Astrocyte (in vitro differentiated cells and primary cell): ENCODE data around the gene SEMA7A. TPM values are rescaled to one million over a fixed set of nuclear protein-coding genes. Genes with fewer than 3 reads are reported as not detected.

ENCODE experiments used
- DNase-seq: peaks from one replicate; pipeline ENCODE4 v3.0.0-alpha.2; 2010; ENCODE audit warnings: low read depth
- FAIRE-seq: peaks from 2 replicates; lab custom pipeline; 2011; peaks lifted over from hg19 to GRCh38; lab: Jason Lieb, UNC
- H2AFZ ChIP-seq: 2 replicates; pipeline ENCODE4 v1.6.0; 2012; ENCODE audit warnings: low read depth, low read length, inconsistent platforms
- H3K27ac ChIP-seq: 2 replicates; pipeline ENCODE4 v1.5.1; 2011; ENCODE audit warnings: low read depth, low read length, inconsistent platforms
- H3K27me3 ChIP-seq: 2 replicates; pipeline ENCODE4 v1.6.0; 2011; ENCODE audit warnings: low read length, inconsistent platforms; ENCODE audit not compliant: insufficient read depth
- H3K36me3 ChIP-seq: 2 replicates; pipeline ENCODE4 v1.5.1; 2011; ENCODE audit warnings: low read length, inconsistent platforms; ENCODE audit not compliant: insufficient read depth
- H3K4me1 ChIP-seq: 2 replicates; pipeline ENCODE4 v1.5.1; 2011; ENCODE audit warnings: low read length, inconsistent platforms; ENCODE audit not compliant: insufficient read depth
- H3K4me2 ChIP-seq: 2 replicates; pipeline ENCODE4 v1.6.0; 2012; ENCODE audit warnings: low read length, inconsistent platforms
- H3K4me3 ChIP-seq: 2 replicates; pipeline ENCODE4 v1.5.1; 2011; ENCODE audit warnings: low read depth, mild to moderate bottlenecking, low read length, inconsistent platforms; ENCODE audit not compliant: insufficient read depth
- H3K79me2 ChIP-seq: 2 replicates; pipeline ENCODE4 v1.6.0; 2012; ENCODE audit warnings: mild to moderate bottlenecking, low read length, inconsistent platforms; ENCODE audit not compliant: insufficient read depth
- H3K9ac ChIP-seq: 2 replicates; pipeline ENCODE4 v1.6.0; 2012; ENCODE audit warnings: mild to moderate bottlenecking, low read length, inconsistent platforms
- H3K9me3 ChIP-seq: 2 replicates; pipeline ENCODE4 v1.5.1; 2012; ENCODE audit warnings: low read depth, mild to moderate bottlenecking, low read length, inconsistent platforms; ENCODE audit not compliant: insufficient read depth
- H4K20me1 ChIP-seq: 2 replicates; pipeline ENCODE4 v1.6.0; 2012; ENCODE audit warnings: low read length, inconsistent platforms; ENCODE audit not compliant: insufficient read depth
- H3K27ac Mint-ChIP-seq: one replicate; pipeline ENCODE4 v1.8.0; 2021; ENCODE audit warnings: mild to moderate bottlenecking, mixed read lengths; ENCODE audit not compliant: unreplicated experiment
- H3K27me3 Mint-ChIP-seq: one replicate; pipeline ENCODE4 v1.8.0; 2021; ENCODE audit warnings: low read depth, mixed read lengths; ENCODE audit not compliant: unreplicated experiment
- H3K36me3 Mint-ChIP-seq: one replicate; pipeline ENCODE4 v1.8.0; 2021; ENCODE audit warnings: low read depth, mixed read lengths; ENCODE audit not compliant: unreplicated experiment
- H3K4me1 Mint-ChIP-seq: one replicate; pipeline ENCODE4 v1.8.0; 2021; ENCODE audit warnings: low read depth, mixed read lengths; ENCODE audit not compliant: unreplicated experiment
- H3K4me3 Mint-ChIP-seq: one replicate; pipeline ENCODE4 v1.8.0; 2021; ENCODE audit warnings: mild to moderate bottlenecking, moderate library complexity, mixed read lengths; ENCODE audit not compliant: unreplicated experiment
- H3K9me3 Mint-ChIP-seq: one replicate; pipeline ENCODE4 v1.8.0; 2021; ENCODE audit warnings: mild to moderate bottlenecking, mixed read lengths; ENCODE audit not compliant: unreplicated experiment
- CTCF ChIP-seq: IDR thresholded peaks from 2 replicates; pipeline ENCODE4 v1.5.1; 2011; ENCODE audit warnings: low read depth, mild to moderate bottlenecking, inconsistent platforms, low read length, moderate library complexity; ENCODE audit not compliant: insufficient read depth
- EZH2 ChIP-seq: IDR thresholded peaks from 2 replicates; pipeline ENCODE4 v1.6.1; 2012; ENCODE audit warnings: mild to moderate bottlenecking, low read length, inconsistent platforms; ENCODE audit not compliant: insufficient read depth
- total RNA-seq: library from RNA; stranded (reverse); gene quantifications from 2 replicates; pipeline ENCODE4 v1.2.1, GENCODE V29; 2021

Gene SEMA7A
- total RNA-seq, 1 donor from 2014 or later, result 26.7 TPM

GRCh38 chr15:74389241-74390048, 44.3 kb downstream of the SEMA7A start:
- Histone ChIP-seq H3K27ac (no peak overlapping the region), H3K79me2 (no peaks in the 10 kb centered on the region), H3K27me3 (no peaks in the 10 kb centered on the region), H3K9ac (no peak overlapping the region), H4K20me1 (no peaks in the 10 kb centered on the region), H3K4me2 (no peak overlapping the region), H2AFZ (no peak overlapping the region), H3K9me3 (no peaks in the 10 kb centered on the region), H3K36me3 (no peaks in the 10 kb centered on the region), H3K4me1 (peaks cover 28% of the 10 kb centered on the region), H3K4me3 (no peak overlapping the region)
- H3K27ac Mint-ChIP-seq, result no peak overlapping the region
- no peaks in the 10 kb centered on the region for H3K36me3 Mint-ChIP-seq
- TF ChIP-seq EZH2 (no peak), CTCF (no peak)
- no peak for FAIRE-seq
- H3K9me3 Mint-ChIP-seq, result peaks cover 3% of the 10 kb centered on the region
- H3K27me3 Mint-ChIP-seq, result peaks cover 19% of the 10 kb centered on the region
- DNase-seq, result no peak
- H3K4me3 Mint-ChIP-seq, result no peak overlapping the region
- H3K4me1 Mint-ChIP-seq, result peaks cover 19% of the 10 kb centered on the region

DNA sequence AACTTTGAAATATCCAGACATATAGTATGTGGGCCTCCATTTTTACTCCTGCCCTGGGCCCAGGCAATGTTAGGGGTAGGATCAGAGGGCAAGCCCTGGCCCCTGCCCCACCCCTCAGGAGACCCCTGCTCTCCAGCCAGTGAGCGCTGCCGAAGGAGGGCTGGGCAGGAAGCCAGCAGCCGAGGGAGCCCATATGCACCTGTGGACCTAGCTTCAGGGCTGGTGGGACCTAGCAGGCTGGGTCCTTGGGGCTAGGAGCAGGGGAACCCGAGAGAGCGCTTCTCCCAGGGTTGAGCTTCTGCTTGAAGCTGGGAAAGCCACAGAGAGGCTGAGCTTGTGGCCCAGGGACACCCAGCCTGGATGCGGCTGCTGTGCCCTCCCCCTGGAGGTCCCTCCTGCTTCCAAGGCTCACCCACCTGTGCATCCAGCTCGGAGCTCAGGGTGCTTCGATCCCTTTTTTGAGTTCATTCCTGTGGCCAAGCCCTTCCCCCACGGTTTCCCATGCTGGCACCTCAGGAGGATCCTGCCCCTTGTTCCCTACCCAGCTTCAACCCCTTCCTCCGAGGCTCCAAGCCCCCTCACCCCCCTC, 45.3 kb downstream of the SEMA7A start:
- Histone ChIP-seq H3K27me3 (no peaks in the 10 kb centered on the region), H2AFZ (no peak overlapping the region), H3K27ac (no peak overlapping the region), H3K79me2 (no peaks in the 10 kb centered on the region), H3K9me3 (no peaks in the 10 kb centered on the region), H3K9ac (no peak overlapping the region), H3K4me1 (peaks cover 38% of the 10 kb centered on the region), H4K20me1 (no peaks in the 10 kb centered on the region), H3K4me3 (no peak overlapping the region), H3K4me2 (no peak overlapping the region), H3K36me3 (no peaks in the 10 kb centered on the region)
- TF ChIP-seq CTCF, result no peak
- TF ChIP-seq EZH2, result no peak
- DNase-seq, result no peak
- no peak for FAIRE-seq
- H3K27ac Mint-ChIP-seq, result no peak overlapping the region
- H3K36me3 Mint-ChIP-seq, result no peaks in the 10 kb centered on the region
- peaks cover 28% of the 10 kb centered on the region for H3K4me1 Mint-ChIP-seq
- peaks cover 13% of the 10 kb centered on the region for H3K27me3 Mint-ChIP-seq
- peaks cover 3% of the 10 kb centered on the region for H3K9me3 Mint-ChIP-seq
- no peak overlapping the region for H3K4me3 Mint-ChIP-seq
